SK-N-SH treated with all-trans-retinoic acid at 6 μM for 48 hours (cell line): Measurements from ENCODE around the gene DES.

Experiments used
- CSRNP3 ChIP-seq: fragments of 250-450 bp; sonication (Bioruptor Pico); IDR thresholded peaks from 2 replicates; pipeline ENCODE4 v1.5.1; 2021; ENCODE audit warnings: mild to moderate bottlenecking, moderate library complexity
- ZFP30 ChIP-seq: fragments of 450-650 bp; formaldehyde crosslinking; IDR thresholded peaks from 2 replicates; pipeline ENCODE4 v1.5.0; 2022; ENCODE audit warnings: mild to moderate bottlenecking, moderate library complexity

GRCh38 chr2:219448776-219449341, 30.7 kb downstream of the DES start:
- TF ChIP-seq CSRNP3 (CRISPR knock-in tag): no peak
- TF ChIP-seq ZFP30 (CRISPR knock-in tag): no peak
